ENCODE results near the gene C16orf96.

C16orf96 gene

GRCh38 chr16:4574919-4575705 lies 19.0 kb downstream of the C16orf96 start:
- no peak for DNase-seq (ENCODE audit: insufficient read length, low spot score)
- TF ChIP-seq PAX5 (IDR thresholded peaks at IDR 0.05; ENCODE audit: insufficient read depth, low read length, severe bottlenecking) = no peak
- TF ChIP-seq POLR2A (IDR thresholded peaks at IDR 0.05; ENCODE audit: low read depth, low read length) = no peak
- no peak for FAIRE-seq

- FAIRE-seq (no peak), DNase-seq (ENCODE audit: insufficient read length, low spot score) (no peak)
- TF ChIP-seq PAX5 (IDR thresholded peaks at IDR 0.05; ENCODE audit: insufficient read depth, low read length, severe bottlenecking) (no peak), POU2F2 (IDR thresholded peaks at IDR 0.05; ENCODE audit: low read depth, low read length) (no peak), POLR2A (IDR thresholded peaks at IDR 0.05; ENCODE audit: low read depth, low read length) (no peak), SPI1 (IDR thresholded peaks at IDR 0.05; ENCODE audit: low read depth, low read length) (no peak)
Observed at GRCh38 chr16:4576008-4576407, 19.9 kb downstream of the C16orf96 start.

- DNase-seq (ENCODE audit: insufficient read length, low spot score) (no peak), FAIRE-seq (no peak)
- TF ChIP-seq POLR2AphosphoS5 (IDR thresholded peaks at IDR 0.05; ENCODE audit: low read depth, low read length) (no peak), POLR2A (IDR thresholded peaks at IDR 0.05; ENCODE audit: low read depth, low read length) (no peak), TAF1 (IDR thresholded peaks at IDR 0.05; ENCODE audit: low read depth, low read length) (no peak), SPI1 (IDR thresholded peaks at IDR 0.05; ENCODE audit: low read depth, low read length) (no peak)
Observed at GRCh38 chr16:4578961-4579530, 22.9 kb downstream of the C16orf96 start.

GRCh38 chr16:4580250-4580649 lies 24.1 kb downstream of the C16orf96 start:
- TF ChIP-seq SPI1 (IDR thresholded peaks at IDR 0.05; ENCODE audit: low read depth, low read length) = no peak
- no peak for TF ChIP-seq POLR2A (IDR thresholded peaks at IDR 0.05; ENCODE audit: low read depth, low read length)
- no peak for TF ChIP-seq TAF1 (IDR thresholded peaks at IDR 0.05; ENCODE audit: low read depth, low read length)
- TF ChIP-seq POLR2AphosphoS5 (IDR thresholded peaks at IDR 0.05; ENCODE audit: low read depth, low read length) = no peak
- TF ChIP-seq POU2F2 (IDR thresholded peaks at IDR 0.05; ENCODE audit: low read depth, low read length) = no peak
- no peak for TF ChIP-seq PAX5 (IDR thresholded peaks at IDR 0.05; ENCODE audit: insufficient read depth, low read length, severe bottlenecking)
- FAIRE-seq (no peak), DNase-seq (ENCODE audit: insufficient read length, low spot score) (no peak)

- FAIRE-seq (no peak), DNase-seq (ENCODE audit: insufficient read length, low spot score) (no peak)
- TF ChIP-seq TAF1 (IDR thresholded peaks at IDR 0.05; ENCODE audit: low read depth, low read length) (no peak), POLR2A (IDR thresholded peaks at IDR 0.05; ENCODE audit: low read depth, low read length) (no peak), SPI1 (IDR thresholded peaks at IDR 0.05; ENCODE audit: low read depth, low read length) (no peak), POU2F2 (IDR thresholded peaks at IDR 0.05; ENCODE audit: low read depth, low read length) (no peak), POLR2AphosphoS5 (IDR thresholded peaks at IDR 0.05; ENCODE audit: low read depth, low read length) (no peak)
Observed at GRCh38 chr16:4583906-4584305, 27.8 kb downstream of the C16orf96 start.

- FAIRE-seq (no peak), DNase-seq (ENCODE audit: insufficient read length, low spot score) (no peak)
- no peak for TF ChIP-seq POU2F2 (IDR thresholded peaks at IDR 0.05; ENCODE audit: low read depth, low read length)
- TF ChIP-seq TAF1 (IDR thresholded peaks at IDR 0.05; ENCODE audit: low read depth, low read length) = no peak
- TF ChIP-seq PAX5 (IDR thresholded peaks at IDR 0.05; ENCODE audit: insufficient read depth, low read length, severe bottlenecking) = no peak
- TF ChIP-seq SPI1 (IDR thresholded peaks at IDR 0.05; ENCODE audit: low read depth, low read length) = no peak
- TF ChIP-seq POLR2AphosphoS5 (IDR thresholded peaks at IDR 0.05; ENCODE audit: low read depth, low read length) = no peak
- no peak for TF ChIP-seq POLR2A (IDR thresholded peaks at IDR 0.05; ENCODE audit: low read depth, low read length)
Observed at GRCh38 chr16:4586291-4586690, 30.2 kb downstream of the C16orf96 start.

GRCh38 chr16:4588386-4588785 lies 32.2 kb downstream of the C16orf96 start:
- TF ChIP-seq POLR2A (IDR thresholded peaks at IDR 0.05; ENCODE audit: low read depth, low read length) (no peak), PAX5 (IDR thresholded peaks at IDR 0.05; ENCODE audit: insufficient read depth, low read length, severe bottlenecking) (no peak), SPI1 (IDR thresholded peaks at IDR 0.05; ENCODE audit: low read depth, low read length) (no peak), TAF1 (IDR thresholded peaks at IDR 0.05; ENCODE audit: low read depth, low read length) (no peak)
- no peak for DNase-seq (ENCODE audit: insufficient read length, low spot score)
- FAIRE-seq = no peak

- no peak for FAIRE-seq
Observed at GRCh38 chr16:4588961-4589360, 32.8 kb downstream of the C16orf96 start.

GRCh38 chr16:4591191-4591590 lies 35.1 kb downstream of the C16orf96 start:
- TF ChIP-seq POLR2AphosphoS5 (IDR thresholded peaks at IDR 0.05; ENCODE audit: low read depth, low read length) (no peak), SPI1 (IDR thresholded peaks at IDR 0.05; ENCODE audit: low read depth, low read length) (no peak), TAF1 (IDR thresholded peaks at IDR 0.05; ENCODE audit: low read depth, low read length) (no peak), POU2F2 (IDR thresholded peaks at IDR 0.05; ENCODE audit: low read depth, low read length) (no peak), PAX5 (IDR thresholded peaks at IDR 0.05; ENCODE audit: insufficient read depth, low read length, severe bottlenecking) (no peak), POLR2A (IDR thresholded peaks at IDR 0.05; ENCODE audit: low read depth, low read length) (no peak)
- FAIRE-seq (no peak), DNase-seq (ENCODE audit: insufficient read length, low spot score) (no peak)

More at GRCh38 chr16:4588961-4589360, 32.8 kb downstream of the C16orf96 start:
- no peak for TF ChIP-seq POLR2AphosphoS5 (IDR thresholded peaks at IDR 0.05; ENCODE audit: low read depth, low read length)
- TF ChIP-seq POLR2A (IDR thresholded peaks at IDR 0.05; ENCODE audit: low read depth, low read length) = no peak
- TF ChIP-seq POU2F2 (IDR thresholded peaks at IDR 0.05; ENCODE audit: low read depth, low read length) = no peak
- TF ChIP-seq PAX5 (IDR thresholded peaks at IDR 0.05; ENCODE audit: insufficient read depth, low read length, severe bottlenecking) = no peak
- DNase-seq (ENCODE audit: insufficient read length, low spot score) = no peak

Measured in GM12891 (cell line).